ENCODE results near the gene ZGPAT. TPM values are rescaled to one million over a fixed set of nuclear protein-coding genes. Genes with fewer than 3 reads are reported as not detected.

Gene ZGPAT
- total and polyA plus RNA-seq, 12 donors = 4.4 to 120 (median 35.3) TPM

- WGBS, 4 donors = 93 to 100% (median 97%) methylated on average over 2 to 10 of the region's 10 CpGs
- Histone ChIP-seq H3K27ac (no peak overlapping the region), H3K36me3 (replicated peaks in 1 of 2) (peaks cover 0 to 46% of the 10 kb centered on the region in 2 donors), H3K4me3 (no peak overlapping the region), H3K27me3 (no peaks in the 10 kb centered on the region), H3K4me1 (replicated peaks in 1 of 2) (no peaks in the 10 kb centered on the region), H3K9me3 (replicated peaks in 1 of 3) (no peaks in the 10 kb centered on the region)
- intact Hi-C loops (cut with DNase I) = no loop called here
- no peak for TF ChIP-seq CTCF (IDR thresholded peaks at IDR 0.05)
- no peak for TF ChIP-seq POLR2A (IDR thresholded peaks at IDR 0.05)
- DNase-seq = no peak
Observed at GRCh38 chr20:63672666-63673065, 35.2 kb upstream of the ZGPAT start.

- 94 to 99% (median 97%) methylated on average over 7 to 14 of the region's 14 CpGs for WGBS, 4 donors
- intact Hi-C loops (cut with DNase I) = no loop called here
- H3K36me3 ChIP-seq (replicated peaks in 1 of 2) = peaks cover 0 to 40% of the 10 kb centered on the region in 2 donors
Observed at GRCh38 chr20:63673951-63674350, 33.9 kb upstream of the ZGPAT start.

GRCh38 chr20:63675681-63676368 is 32.0 kb upstream of the ZGPAT start:
- no peak overlapping the region for H3K4me3 ChIP-seq
- H3K27me3 ChIP-seq = no peaks in the 10 kb centered on the region
- H3K36me3 ChIP-seq (replicated peaks in 1 of 2) = peaks cover 0 to 52% of the 10 kb centered on the region in 2 donors
- TF ChIP-seq CTCF (IDR thresholded peaks at IDR 0.05) (no peak), POLR2A (IDR thresholded peaks at IDR 0.05) (no peak)
- intact Hi-C loops (cut with DNase I) = no loop called here
- no peaks in the 10 kb centered on the region for H3K9me3 ChIP-seq (replicated peaks in 1 of 3)
- no peaks in the 10 kb centered on the region for H3K4me1 ChIP-seq (replicated peaks in 1 of 2)
- 87 to 97% (median 94%) methylated on average over 18 to 20 of the region's 20 CpGs for WGBS, 4 donors
- no peak for DNase-seq
- H3K27ac ChIP-seq = no peak overlapping the region

More at GRCh38 chr20:63673951-63674350, 33.9 kb upstream of the ZGPAT start:
- Histone ChIP-seq H3K4me1 (replicated peaks in 1 of 2) (no peaks in the 10 kb centered on the region), H3K4me3 (no peak overlapping the region), H3K9me3 (replicated peaks in 1 of 3) (no peaks in the 10 kb centered on the region), H3K27me3 (no peaks in the 10 kb centered on the region), H3K27ac (no peak overlapping the region)
- no peak for DNase-seq
- TF ChIP-seq CTCF (IDR thresholded peaks at IDR 0.05) (no peak), POLR2A (IDR thresholded peaks at IDR 0.05) (no peak)

GRCh38 chr20:63678071-63678470 is 29.8 kb upstream of the ZGPAT start:
- no peak for DNase-seq
- Histone ChIP-seq H3K36me3 (replicated peaks in 1 of 2) (peaks cover 0 to 42% of the 10 kb centered on the region in 2 donors), H3K27ac (no peak overlapping the region), H3K4me1 (replicated peaks in 1 of 2) (peaks cover 0 to 16% of the 10 kb centered on the region in 2 donors), H3K9me3 (replicated peaks in 1 of 3) (no peaks in the 10 kb centered on the region), H3K27me3 (no peaks in the 10 kb centered on the region), H3K4me3 (no peak overlapping the region)
- intact Hi-C loops (cut with DNase I) = no loop called here
- TF ChIP-seq CTCF (IDR thresholded peaks at IDR 0.05) (no peak), POLR2A (IDR thresholded peaks at IDR 0.05) (no peak)
- 86 to 94% (median 92%) methylated on average over 6 to 13 of the region's 13 CpGs for WGBS, 4 donors
